PC-3 (cell line): Measurements from ENCODE around the gene RMP24.

Experiments
- EZH2 ChIP-seq: fragments of 300-600 bp; sonication (generic); IDR thresholded peaks from one replicate; pipeline ENCODE4 v1.6.1; 2017; ENCODE audit warnings: antibody characterized with exemption, mild to moderate bottlenecking, low read length; ENCODE audit not compliant: unreplicated experiment
- EZH2phosphoT487 ChIP-seq: fragments of 300-600 bp; sonication (generic); IDR thresholded peaks from 2 replicates; pipeline ENCODE4 v1.6.1; 2018; ENCODE audit warnings: mild to moderate bottlenecking, antibody characterized with exemption, low read length, borderline replicate concordance
- TF ChIP-seq, protein P1 (sequence below): fragments of 300-600 bp; sonication (generic); conservative IDR thresholded peaks from 2 replicates; pipeline ENCODE4 v1.5.1; 2017; ENCODE audit warnings: antibody characterized with exemption, low read depth, mild to moderate bottlenecking, low read length

DNA sequence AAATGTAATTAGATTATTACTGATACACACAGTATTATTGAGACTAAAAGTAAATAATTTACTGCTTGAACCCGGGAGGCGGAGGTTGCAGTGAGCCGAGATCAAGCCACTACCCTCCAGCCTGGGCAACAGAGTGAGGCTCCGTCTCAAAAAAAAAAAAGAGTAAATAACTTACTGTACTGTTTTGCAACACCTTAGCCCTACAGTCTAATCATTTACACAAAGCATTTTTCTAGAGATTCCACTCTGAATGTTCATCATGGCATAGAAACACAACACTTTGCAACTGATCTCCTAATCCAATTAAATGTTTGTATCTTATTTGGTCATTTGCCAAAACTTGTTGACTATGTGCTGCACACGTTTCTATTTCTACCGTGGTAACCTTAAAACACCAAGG lies 23.4 kb upstream of the RMP24 start:
- TF ChIP-seq, protein P1, sequence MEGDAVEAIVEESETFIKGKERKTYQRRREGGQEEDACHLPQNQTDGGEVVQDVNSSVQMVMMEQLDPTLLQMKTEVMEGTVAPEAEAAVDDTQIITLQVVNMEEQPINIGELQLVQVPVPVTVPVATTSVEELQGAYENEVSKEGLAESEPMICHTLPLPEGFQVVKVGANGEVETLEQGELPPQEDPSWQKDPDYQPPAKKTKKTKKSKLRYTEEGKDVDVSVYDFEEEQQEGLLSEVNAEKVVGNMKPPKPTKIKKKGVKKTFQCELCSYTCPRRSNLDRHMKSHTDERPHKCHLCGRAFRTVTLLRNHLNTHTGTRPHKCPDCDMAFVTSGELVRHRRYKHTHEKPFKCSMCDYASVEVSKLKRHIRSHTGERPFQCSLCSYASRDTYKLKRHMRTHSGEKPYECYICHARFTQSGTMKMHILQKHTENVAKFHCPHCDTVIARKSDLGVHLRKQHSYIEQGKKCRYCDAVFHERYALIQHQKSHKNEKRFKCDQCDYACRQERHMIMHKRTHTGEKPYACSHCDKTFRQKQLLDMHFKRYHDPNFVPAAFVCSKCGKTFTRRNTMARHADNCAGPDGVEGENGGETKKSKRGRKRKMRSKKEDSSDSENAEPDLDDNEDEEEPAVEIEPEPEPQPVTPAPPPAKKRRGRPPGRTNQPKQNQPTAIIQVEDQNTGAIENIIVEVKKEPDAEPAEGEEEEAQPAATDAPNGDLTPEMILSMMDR, result no peak
- TF ChIP-seq EZH2 (no peak), EZH2phosphoT487 (no peak)
